GM23338 (cell line): ENCODE results near the gene INHBC. TPM values are rescaled to one million over a fixed set of nuclear protein-coding genes. Genes with fewer than 3 reads are reported as not detected.

Source experiments
- ATAC-seq: fragments of 200-7000 bp; cut with Tn5 transposase; 3 replicates; pipeline ENCODE4 v1.9.1; 2020
- DNase-seq: peaks from one replicate; pipeline ENCODE4 v3.0.0-alpha.2; 2015; ENCODE audit warnings: low spot score
- H2AFZ ChIP-seq: fragments of 200-600 bp; sonication (generic); 2 replicates; pipeline ENCODE4 v1.8.0; 2016; ENCODE audit warnings: antibody characterized with exemption, mild to moderate bottlenecking, moderate library complexity
- H3F3A ChIP-seq: fragments of 200-600 bp; sonication (generic); replicated peaks from 2 replicates; pipeline ENCODE4 v1.8.0; 2017; ENCODE audit warnings: antibody characterized with exemption, mixed run types, low read depth
- H3K27ac ChIP-seq: fragments of 200-600 bp; sonication (generic); 2 replicates; pipeline ENCODE4 v1.6.1; 2016; ENCODE audit warnings: low read depth
- H3K27me3 ChIP-seq: fragments of 200-600 bp; sonication (generic); 2 replicates; pipeline ENCODE4 v1.8.0; 2016; ENCODE audit warnings: mild to moderate bottlenecking, mixed run types, moderate library complexity; ENCODE audit not compliant: insufficient read depth
- H3K36me3 ChIP-seq: fragments of 200-600 bp; sonication (generic); 2 replicates; pipeline ENCODE4 v1.8.0; 2016; ENCODE audit warnings: mild to moderate bottlenecking; ENCODE audit not compliant: insufficient read depth
- H3K4me1 ChIP-seq: fragments of 200-600 bp; sonication (generic); 2 replicates; pipeline ENCODE4 v1.8.0; 2016; ENCODE audit warnings: mild to moderate bottlenecking, moderate library complexity; ENCODE audit not compliant: insufficient read depth
- H3K4me2 ChIP-seq: fragments of 200-600 bp; sonication (generic); 2 replicates; pipeline ENCODE4 v1.7.1; 2017; ENCODE audit warnings: mixed run types
- H3K4me3 ChIP-seq: fragments of 200-600 bp; sonication (generic); 2 replicates; pipeline ENCODE4 v1.6.1; 2016; ENCODE audit warnings: mixed run types
- H3K79me2 ChIP-seq: fragments of 200-600 bp; sonication (generic); replicated peaks from 2 replicates; pipeline ENCODE4 v1.8.0; 2017; ENCODE audit warnings: mild to moderate bottlenecking; ENCODE audit not compliant: insufficient read depth
- H3K9me2 ChIP-seq: fragments of 200-600 bp; sonication (generic); 2 replicates; pipeline ENCODE4 v1.8.0; 2017; ENCODE audit not compliant: insufficient read depth
- H4K20me1 ChIP-seq: fragments of 200-600 bp; sonication (generic); replicated peaks from 2 replicates; pipeline ENCODE4 v1.8.0; 2017; ENCODE audit warnings: mild to moderate bottlenecking; ENCODE audit not compliant: insufficient read depth
- H3K27ac Mint-ChIP-seq: 2 replicates; pipeline ENCODE4 v1.8.0; 2020; ENCODE audit warnings: inconsistent platforms, mild to moderate bottlenecking, moderate library complexity, mixed read lengths
- H3K27me3 Mint-ChIP-seq: 3 replicates; pipeline ENCODE4 v1.8.0; 2022; ENCODE audit warnings: low read depth, mild to moderate bottlenecking, moderate library complexity, mixed read lengths, inconsistent platforms; ENCODE audit not compliant: insufficient read depth, poor library complexity
- H3K36me3 Mint-ChIP-seq: 3 replicates; pipeline ENCODE4 v1.8.0; 2021; ENCODE audit warnings: low read depth, mild to moderate bottlenecking, inconsistent platforms, moderate library complexity, mixed read lengths
- H3K4me1 Mint-ChIP-seq: 3 replicates; pipeline ENCODE4 v1.8.0; 2020; ENCODE audit warnings: mild to moderate bottlenecking, inconsistent platforms, mixed read lengths
- H3K4me3 Mint-ChIP-seq: 3 replicates; pipeline ENCODE4 v1.8.0; 2021; ENCODE audit warnings: moderate library complexity, mild to moderate bottlenecking, inconsistent platforms, mixed read lengths
- H3K9me3 Mint-ChIP-seq: 3 replicates; pipeline ENCODE4 v1.8.0; 2020; ENCODE audit warnings: moderate library complexity, mild to moderate bottlenecking, inconsistent platforms, mixed read lengths
- CREB1 ChIP-seq: fragments of 250-450 bp; sonication (Bioruptor Pico); IDR thresholded peaks from 2 replicates; pipeline ENCODE4 v1.5.0; 2020; ENCODE audit warnings: low read depth, mild to moderate bottlenecking, moderate library complexity
- CTCF ChIP-seq, 2 experiments: fragments of 200-600 bp in 1 of 2; sonication (generic) in 1 of 2; conservative IDR thresholded peaks; 2 replicates each; pipeline versions ENCODE4 v1.5.1 to v1.6.1; 2016 to 2017; ENCODE audit warnings: antibody characterized with exemption in 2 of 2, low read depth in 2 of 2, mild to moderate bottlenecking in 2 of 2, moderate library complexity in 1 of 2
- EZH2 ChIP-seq: fragments of 200-600 bp; sonication (generic); IDR thresholded peaks from one replicate; pipeline ENCODE4 v1.8.0; 2017; ENCODE audit warnings: antibody characterized with exemption, mild to moderate bottlenecking, low read depth; ENCODE audit not compliant: unreplicated experiment
- EZH2phosphoT487 ChIP-seq: fragments of 200-600 bp; sonication (generic); IDR thresholded peaks from one replicate; pipeline ENCODE4 v1.8.1; 2018; ENCODE audit warnings: antibody characterized with exemption; ENCODE audit not compliant: unreplicated experiment
- JUNB ChIP-seq: IDR thresholded peaks from one replicate; pipeline ENCODE4 v1.6.1; 2016; ENCODE audit warnings: antibody characterized with exemption; ENCODE audit not compliant: unreplicated experiment
- NANOG ChIP-seq: IDR thresholded peaks from 2 replicates; pipeline ENCODE4 v1.6.1; 2016; ENCODE audit warnings: antibody characterized with exemption, borderline replicate concordance
- POLR2AphosphoS5 ChIP-seq: IDR thresholded peaks from 2 replicates; pipeline ENCODE4 v1.6.1; 2016; ENCODE audit warnings: antibody characterized with exemption, low read depth
- STAT1 ChIP-seq: IDR thresholded peaks from one replicate; pipeline ENCODE4 v1.6.1; 2016; ENCODE audit warnings: antibody characterized with exemption; ENCODE audit not compliant: unreplicated experiment
- ZNF114 ChIP-seq: fragments of 250-450 bp; sonication (Bioruptor Pico); IDR thresholded peaks from 2 replicates; pipeline ENCODE4 v1.5.0; 2020; ENCODE audit warnings: mild to moderate bottlenecking, moderate library complexity
- ZNF331 ChIP-seq: fragments of 250-450 bp; sonication (Bioruptor Pico); IDR thresholded peaks from 2 replicates; pipeline ENCODE4 v1.5.0; 2020; ENCODE audit warnings: low read depth, mild to moderate bottlenecking, moderate library complexity
- polyA plus RNA-seq: library from polyadenylated mRNA; unstranded; fragments of >200 nt; fragmentation: Nextera tagmentation; extraction: Ambion mirVana; gene quantifications from 2 replicates; pipeline ENCODE4 v1.2.1, GENCODE V29; 2016
- total RNA-seq: library from RNA; depleted of rRNA; stranded (reverse); fragments of >200 nt; shearing (Covaris generic); gene quantifications from 2 replicates; pipeline ENCODE4 v1.2.3, GENCODE V29; 2014
- TF ChIP-seq, protein P1 (sequence below): fragments of 250-450 bp; sonication (Bioruptor Pico); IDR thresholded peaks from 2 replicates; pipeline ENCODE4 v1.5.0; 2020; ENCODE audit warnings: mild to moderate bottlenecking, moderate library complexity
- TF ChIP-seq, protein P2 (sequence below): IDR thresholded peaks from 2 replicates; pipeline ENCODE4 v1.6.1; 2016; ENCODE audit warnings: antibody characterized with exemption
- TF ChIP-seq, protein P3 (sequence below): IDR thresholded peaks from one replicate; pipeline ENCODE4 v1.6.1; 2018; ENCODE audit warnings: antibody characterized with exemption; ENCODE audit not compliant: unreplicated experiment

INHBC gene
- total and polyA plus RNA-seq, 2 experiments from 2014 or later: 0.53 TPM; not detected in 1

GRCh38 chr12:57470286-57470969 is 35.8 kb downstream of the INHBC start:
- peaks cover 36% of the 10 kb centered on the region for H3K27me3 Mint-ChIP-seq
- H3K27ac ChIP-seq: no peak overlapping the region

More at GRCh38 chr12:57470286-57470969, 35.8 kb downstream of the INHBC start:
- no peak overlapping the region for H3K27ac Mint-ChIP-seq
- peaks cover 15% of the 10 kb centered on the region; the same call in 2 of the 3 replicates for H3K36me3 Mint-ChIP-seq
- H3K9me3 Mint-ChIP-seq: no peaks in the 10 kb centered on the region
- H3F3A ChIP-seq: peaks cover 5% of the 10 kb centered on the region
- DNase-seq (no peak), ATAC-seq (no peak)
- H3K4me1 ChIP-seq: peaks cover 10% of the 10 kb centered on the region; the same call in 1 of the 2 replicates
- H3K79me2 ChIP-seq: no peaks in the 10 kb centered on the region
- H3K4me1 Mint-ChIP-seq: peaks cover 10% of the 10 kb centered on the region
- TF ChIP-seq, protein P1, sequence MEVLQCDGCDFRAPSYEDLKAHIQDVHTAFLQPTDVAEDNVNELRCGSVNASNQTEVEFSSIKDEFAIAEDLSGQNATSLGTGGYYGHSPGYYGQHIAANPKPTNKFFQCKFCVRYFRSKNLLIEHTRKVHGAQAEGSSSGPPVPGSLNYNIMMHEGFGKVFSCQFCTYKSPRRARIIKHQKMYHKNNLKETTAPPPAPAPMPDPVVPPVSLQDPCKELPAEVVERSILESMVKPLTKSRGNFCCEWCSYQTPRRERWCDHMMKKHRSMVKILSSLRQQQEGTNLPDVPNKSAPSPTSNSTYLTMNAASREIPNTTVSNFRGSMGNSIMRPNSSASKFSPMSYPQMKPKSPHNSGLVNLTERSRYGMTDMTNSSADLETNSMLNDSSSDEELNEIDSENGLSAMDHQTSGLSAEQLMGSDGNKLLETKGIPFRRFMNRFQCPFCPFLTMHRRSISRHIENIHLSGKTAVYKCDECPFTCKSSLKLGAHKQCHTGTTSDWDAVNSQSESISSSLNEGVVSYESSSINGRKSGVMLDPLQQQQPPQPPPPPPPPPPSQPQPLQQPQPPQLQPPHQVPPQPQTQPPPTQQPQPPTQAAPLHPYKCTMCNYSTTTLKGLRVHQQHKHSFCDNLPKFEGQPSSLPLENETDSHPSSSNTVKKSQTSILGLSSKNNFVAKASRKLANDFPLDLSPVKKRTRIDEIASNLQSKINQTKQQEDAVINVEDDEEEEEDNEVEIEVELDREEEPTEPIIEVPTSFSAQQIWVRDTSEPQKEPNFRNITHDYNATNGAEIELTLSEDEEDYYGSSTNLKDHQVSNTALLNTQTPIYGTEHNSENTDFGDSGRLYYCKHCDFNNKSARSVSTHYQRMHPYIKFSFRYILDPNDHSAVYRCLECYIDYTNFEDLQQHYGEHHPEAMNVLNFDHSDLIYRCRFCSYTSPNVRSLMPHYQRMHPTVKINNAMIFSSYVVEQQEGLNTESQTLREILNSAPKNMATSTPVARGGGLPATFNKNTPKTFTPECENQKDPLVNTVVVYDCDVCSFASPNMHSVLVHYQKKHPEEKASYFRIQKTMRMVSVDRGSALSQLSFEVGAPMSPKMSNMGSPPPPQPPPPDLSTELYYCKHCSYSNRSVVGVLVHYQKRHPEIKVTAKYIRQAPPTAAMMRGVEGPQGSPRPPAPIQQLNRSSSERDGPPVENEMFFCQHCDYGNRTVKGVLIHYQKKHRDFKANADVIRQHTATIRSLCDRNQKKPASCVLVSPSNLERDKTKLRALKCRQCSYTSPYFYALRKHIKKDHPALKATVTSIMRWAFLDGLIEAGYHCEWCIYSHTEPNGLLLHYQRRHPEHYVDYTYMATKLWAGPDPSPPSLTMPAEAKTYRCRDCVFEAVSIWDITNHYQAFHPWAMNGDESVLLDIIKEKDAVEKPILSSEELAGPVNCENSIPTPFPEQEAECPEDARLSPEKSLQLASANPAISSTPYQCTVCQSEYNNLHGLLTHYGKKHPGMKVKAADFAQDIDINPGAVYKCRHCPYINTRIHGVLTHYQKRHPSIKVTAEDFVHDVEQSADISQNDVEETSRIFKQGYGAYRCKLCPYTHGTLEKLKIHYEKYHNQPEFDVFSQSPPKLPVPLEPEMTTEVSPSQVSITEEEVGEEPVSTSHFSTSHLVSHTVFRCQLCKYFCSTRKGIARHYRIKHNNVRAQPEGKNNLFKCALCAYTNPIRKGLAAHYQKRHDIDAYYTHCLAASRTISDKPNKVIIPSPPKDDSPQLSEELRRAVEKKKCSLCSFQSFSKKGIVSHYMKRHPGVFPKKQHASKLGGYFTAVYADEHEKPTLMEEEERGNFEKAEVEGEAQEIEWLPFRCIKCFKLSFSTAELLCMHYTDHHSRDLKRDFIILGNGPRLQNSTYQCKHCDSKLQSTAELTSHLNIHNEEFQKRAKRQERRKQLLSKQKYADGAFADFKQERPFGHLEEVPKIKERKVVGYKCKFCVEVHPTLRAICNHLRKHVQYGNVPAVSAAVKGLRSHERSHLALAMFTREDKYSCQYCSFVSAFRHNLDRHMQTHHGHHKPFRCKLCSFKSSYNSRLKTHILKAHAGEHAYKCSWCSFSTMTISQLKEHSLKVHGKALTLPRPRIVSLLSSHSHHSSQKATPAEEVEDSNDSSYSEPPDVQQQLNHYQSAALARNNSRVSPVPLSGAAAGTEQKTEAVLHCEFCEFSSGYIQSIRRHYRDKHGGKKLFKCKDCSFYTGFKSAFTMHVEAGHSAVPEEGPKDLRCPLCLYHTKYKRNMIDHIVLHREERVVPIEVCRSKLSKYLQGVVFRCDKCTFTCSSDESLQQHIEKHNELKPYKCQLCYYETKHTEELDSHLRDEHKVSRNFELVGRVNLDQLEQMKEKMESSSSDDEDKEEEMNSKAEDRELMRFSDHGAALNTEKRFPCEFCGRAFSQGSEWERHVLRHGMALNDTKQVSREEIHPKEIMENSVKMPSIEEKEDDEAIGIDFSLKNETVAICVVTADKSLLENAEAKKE: no peak
- TF ChIP-seq NANOG: no peak
- TF ChIP-seq CTCF (conservative IDR thresholded peaks at IDR 0.05; ENCODE audit: low read depth in 2 of 2): no peak
- TF ChIP-seq, protein P2, sequence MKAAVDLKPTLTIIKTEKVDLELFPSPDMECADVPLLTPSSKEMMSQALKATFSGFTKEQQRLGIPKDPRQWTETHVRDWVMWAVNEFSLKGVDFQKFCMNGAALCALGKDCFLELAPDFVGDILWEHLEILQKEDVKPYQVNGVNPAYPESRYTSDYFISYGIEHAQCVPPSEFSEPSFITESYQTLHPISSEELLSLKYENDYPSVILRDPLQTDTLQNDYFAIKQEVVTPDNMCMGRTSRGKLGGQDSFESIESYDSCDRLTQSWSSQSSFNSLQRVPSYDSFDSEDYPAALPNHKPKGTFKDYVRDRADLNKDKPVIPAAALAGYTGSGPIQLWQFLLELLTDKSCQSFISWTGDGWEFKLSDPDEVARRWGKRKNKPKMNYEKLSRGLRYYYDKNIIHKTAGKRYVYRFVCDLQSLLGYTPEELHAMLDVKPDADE: no peak
- TF ChIP-seq CREB1 (CRISPR knock-in tag): no peak
- no peak for TF ChIP-seq ZNF114
- no peak for TF ChIP-seq EZH2phosphoT487
- TF ChIP-seq, protein P3, sequence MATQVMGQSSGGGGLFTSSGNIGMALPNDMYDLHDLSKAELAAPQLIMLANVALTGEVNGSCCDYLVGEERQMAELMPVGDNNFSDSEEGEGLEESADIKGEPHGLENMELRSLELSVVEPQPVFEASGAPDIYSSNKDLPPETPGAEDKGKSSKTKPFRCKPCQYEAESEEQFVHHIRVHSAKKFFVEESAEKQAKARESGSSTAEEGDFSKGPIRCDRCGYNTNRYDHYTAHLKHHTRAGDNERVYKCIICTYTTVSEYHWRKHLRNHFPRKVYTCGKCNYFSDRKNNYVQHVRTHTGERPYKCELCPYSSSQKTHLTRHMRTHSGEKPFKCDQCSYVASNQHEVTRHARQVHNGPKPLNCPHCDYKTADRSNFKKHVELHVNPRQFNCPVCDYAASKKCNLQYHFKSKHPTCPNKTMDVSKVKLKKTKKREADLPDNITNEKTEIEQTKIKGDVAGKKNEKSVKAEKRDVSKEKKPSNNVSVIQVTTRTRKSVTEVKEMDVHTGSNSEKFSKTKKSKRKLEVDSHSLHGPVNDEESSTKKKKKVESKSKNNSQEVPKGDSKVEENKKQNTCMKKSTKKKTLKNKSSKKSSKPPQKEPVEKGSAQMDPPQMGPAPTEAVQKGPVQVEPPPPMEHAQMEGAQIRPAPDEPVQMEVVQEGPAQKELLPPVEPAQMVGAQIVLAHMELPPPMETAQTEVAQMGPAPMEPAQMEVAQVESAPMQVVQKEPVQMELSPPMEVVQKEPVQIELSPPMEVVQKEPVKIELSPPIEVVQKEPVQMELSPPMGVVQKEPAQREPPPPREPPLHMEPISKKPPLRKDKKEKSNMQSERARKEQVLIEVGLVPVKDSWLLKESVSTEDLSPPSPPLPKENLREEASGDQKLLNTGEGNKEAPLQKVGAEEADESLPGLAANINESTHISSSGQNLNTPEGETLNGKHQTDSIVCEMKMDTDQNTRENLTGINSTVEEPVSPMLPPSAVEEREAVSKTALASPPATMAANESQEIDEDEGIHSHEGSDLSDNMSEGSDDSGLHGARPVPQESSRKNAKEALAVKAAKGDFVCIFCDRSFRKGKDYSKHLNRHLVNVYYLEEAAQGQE: no peak
- TF ChIP-seq STAT1: no peak
- no peak for TF ChIP-seq JUNB
- no peak for TF ChIP-seq POLR2AphosphoS5
- no peak for TF ChIP-seq ZNF331
- TF ChIP-seq EZH2: no peak
- H3K27me3 ChIP-seq: peaks cover 36% of the 10 kb centered on the region
- no peak overlapping the region for H3K4me3 Mint-ChIP-seq
- no peak overlapping the region for H3K4me2 ChIP-seq
- no peaks in the 10 kb centered on the region for H3K36me3 ChIP-seq
- H3K4me3 ChIP-seq: no peak overlapping the region
- H4K20me1 ChIP-seq: no peaks in the 10 kb centered on the region
- no peaks in the 10 kb centered on the region for H3K9me2 ChIP-seq
- H2AFZ ChIP-seq: no peak overlapping the region
